ENCODE results near the gene EPN2.
"Not testable (repeated sequence)": the region's sequence is repeated elsewhere in the genome, so short reads cannot be mapped to it uniquely, and the experiment has no call there.

Gene EPN2

GRCh38 chr17:19269641-19270040 lies 32.5 kb downstream of the EPN2 start:
- no peak for DNase-seq

DNA sequence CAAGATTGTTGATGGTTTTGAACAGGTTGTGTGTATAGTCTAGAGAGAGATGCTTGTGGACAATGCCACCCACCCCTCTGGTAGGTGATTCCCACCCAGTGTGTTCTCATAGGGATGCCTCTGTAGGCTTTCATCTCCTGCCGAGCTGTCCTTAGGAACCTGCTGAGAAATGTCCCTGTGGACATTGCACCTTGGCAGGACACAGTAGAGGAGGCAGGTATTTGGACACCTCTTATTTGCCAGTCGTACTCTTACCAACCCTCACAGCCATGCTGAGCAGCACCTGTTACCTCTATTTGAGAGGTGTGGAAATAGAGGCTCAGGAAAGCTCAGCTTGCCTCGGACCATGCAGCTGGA lies 33.2 kb downstream of the EPN2 start:
- DNase-seq = no peak

DNA sequence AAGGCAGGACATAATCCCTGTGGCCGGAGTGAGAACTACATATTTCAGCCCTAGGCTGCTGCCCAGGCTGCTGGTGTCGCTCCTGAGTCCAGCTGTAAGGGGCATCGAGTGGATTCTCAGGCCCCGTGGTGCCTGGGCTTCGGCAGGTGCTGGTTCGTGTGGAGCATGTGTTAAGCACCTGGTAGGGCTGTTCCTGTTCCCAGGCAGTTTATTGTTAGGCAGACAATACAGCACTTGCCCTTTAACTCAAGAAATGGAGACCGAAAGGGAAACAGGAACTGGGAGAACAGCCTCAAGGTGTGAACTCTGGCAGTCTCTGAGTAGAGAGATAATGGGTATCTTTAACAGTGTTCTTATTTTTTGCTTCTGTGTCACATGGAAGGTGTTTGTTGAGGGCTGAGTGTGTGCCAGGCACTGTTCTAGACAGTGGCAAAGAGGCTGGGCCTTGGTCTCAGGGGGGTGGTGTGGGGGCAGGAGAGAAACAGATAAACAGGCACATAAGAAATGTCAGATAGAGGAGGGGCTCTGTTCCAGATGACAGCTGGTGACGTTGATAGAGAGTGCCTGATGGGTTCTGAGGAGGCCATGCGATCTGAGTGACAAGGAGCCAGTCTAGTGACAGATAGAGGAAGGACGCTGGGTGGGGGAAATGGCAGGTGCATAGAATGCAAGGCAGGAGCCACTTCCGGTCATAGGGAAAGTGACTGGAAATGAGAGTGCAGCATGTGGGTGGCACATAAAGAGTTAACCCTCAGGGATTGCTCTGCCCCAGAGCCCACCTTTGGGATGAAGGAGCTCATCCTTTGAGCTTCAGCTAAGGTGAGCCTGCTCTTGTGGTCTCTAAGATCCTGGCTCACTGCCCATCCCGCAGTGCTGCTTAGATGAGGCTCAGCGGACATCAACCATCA lies 33.8 kb downstream of the EPN2 start:
- no peak for DNase-seq

DNA sequence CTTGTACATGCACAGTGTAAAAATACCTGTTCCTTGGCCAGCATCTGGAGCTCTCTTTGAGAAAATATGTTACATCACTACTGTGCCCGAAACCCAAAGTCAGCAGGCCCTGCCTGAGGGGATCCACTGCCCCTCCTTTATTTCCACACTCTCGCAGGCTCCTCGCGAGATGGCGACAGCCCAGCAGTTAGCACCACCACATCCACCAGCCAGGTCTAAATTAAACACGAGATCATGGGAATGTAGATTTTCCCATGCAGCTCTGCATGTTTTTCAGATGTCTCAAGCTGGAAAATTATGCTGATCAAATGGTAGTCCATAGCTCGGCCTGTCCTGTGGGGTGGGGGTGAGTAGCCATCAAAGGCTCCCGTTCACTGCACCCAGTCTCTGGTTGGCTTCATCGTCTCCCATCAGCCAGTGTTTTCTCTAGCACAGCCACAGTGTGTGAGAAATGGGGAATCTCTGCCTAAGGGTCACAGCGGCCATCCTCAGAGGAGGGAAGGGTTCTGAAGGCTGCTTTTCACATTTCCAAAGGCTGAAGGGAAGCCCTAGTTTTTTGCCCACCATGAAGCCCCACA lies 34.7 kb downstream of the EPN2 start:
- no peak for DNase-seq

GRCh38 chr17:19273731-19274130 lies 36.6 kb downstream of the EPN2 start:
- DNase-seq = no peak

DNA sequence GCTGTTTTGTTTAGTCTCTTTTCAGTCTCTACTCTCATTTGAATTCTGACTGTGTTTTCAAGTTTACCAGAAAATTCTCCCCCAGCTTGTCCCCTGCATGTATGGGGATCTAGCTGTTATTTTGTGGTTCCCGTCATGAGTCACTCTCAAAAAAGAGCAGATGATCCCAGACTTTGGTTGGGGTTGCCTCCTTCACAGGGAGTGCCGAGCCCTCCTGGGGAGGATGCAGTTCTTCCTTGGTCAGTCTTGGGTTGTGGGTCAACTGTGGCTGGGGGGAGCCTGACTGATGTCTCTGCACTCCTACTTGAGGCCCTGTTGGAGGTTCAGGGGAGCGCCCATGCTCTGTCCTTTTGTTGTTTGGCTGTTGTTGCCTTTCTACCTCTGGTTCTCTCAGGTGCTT lies 37.7 kb downstream of the EPN2 start:
- DNase-seq = no peak

- no peak for DNase-seq
These were observed 38.4 kb downstream of the EPN2 start for GRCh38 chr17:19275457-19276127.

- DNase-seq = not testable (repeated sequence)
These were observed 41.1 kb downstream of the EPN2 start for GRCh38 chr17:19278284-19278683.

DNA sequence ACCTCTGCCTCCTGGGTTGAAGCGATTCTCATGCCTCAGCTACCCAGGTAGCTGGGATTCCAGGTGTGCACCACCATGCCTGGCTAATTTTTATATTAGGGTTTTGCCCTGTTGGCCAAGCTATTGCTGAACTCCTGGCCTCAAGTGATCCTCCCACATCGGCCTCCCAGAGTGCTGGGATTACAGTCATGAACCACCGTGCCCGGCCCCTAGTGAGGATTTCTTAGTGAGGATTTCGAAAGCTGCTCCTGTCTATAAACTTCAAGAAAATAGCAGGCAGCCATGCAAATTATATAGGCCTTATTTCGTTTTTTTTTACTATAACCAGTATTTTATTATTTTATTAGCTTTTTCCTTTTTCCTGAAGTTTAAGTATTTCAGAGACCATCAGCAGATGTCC lies 41.6 kb downstream of the EPN2 start:
- DNase-seq = no peak

DNA sequence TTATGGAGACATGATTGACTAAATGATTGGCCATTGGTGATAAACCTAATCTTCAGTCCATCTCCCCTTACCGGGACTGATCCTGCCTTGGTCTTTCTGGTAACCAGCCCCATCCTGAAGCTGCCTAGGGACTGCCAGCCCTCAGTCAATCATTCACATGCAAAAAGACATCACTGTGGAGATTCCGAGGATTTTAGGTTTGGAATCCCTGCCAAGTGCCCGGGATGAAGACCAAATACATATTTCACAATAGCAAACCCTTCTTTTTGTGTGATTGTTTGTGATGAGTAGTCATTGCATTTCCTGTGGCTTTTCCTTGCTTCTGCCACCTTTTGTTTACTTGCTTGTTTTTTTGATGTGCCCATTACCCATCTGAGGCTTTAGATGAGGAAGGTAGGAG lies 44.0 kb downstream of the EPN2 start:
- no peak for DNase-seq

- no peak for DNase-seq
These were observed 47.1 kb downstream of the EPN2 start for GRCh38 chr17:19284005-19284959.

DNA sequence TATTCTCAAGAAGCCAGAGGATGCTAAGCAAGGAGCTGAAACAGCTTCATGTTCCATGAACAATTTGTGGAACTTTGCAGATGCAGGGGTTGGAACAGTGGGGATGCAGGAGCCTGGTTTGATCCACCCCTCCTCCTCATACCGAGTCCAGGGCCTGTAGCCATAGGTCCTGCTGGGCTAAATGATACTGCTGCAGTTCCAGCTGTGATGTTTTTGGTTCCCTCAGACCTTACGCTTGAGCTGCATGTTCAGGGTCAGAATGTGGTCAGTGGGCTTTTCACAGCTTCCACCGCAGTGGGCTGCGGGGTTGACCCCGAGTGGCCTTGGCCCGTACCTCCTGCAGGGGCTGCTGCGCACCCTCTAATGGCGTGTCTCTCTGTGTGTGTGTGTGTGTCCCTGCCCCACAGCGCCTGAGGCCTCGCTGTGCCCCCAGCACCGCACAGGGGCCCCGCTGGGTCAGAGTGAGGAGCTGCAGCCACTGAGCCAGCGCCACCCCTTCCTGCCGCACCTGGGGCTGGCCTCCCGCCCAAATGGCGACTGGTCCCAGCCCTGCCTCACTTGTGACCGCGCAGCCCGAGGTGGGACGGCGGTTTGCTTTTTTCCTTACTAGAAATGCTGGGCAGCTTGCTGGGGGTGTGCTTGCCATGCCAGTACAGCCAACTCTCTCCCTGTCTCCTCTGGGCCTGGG lies 48.2 kb downstream of the EPN2 start:
- DNase-seq = no peak

DNA sequence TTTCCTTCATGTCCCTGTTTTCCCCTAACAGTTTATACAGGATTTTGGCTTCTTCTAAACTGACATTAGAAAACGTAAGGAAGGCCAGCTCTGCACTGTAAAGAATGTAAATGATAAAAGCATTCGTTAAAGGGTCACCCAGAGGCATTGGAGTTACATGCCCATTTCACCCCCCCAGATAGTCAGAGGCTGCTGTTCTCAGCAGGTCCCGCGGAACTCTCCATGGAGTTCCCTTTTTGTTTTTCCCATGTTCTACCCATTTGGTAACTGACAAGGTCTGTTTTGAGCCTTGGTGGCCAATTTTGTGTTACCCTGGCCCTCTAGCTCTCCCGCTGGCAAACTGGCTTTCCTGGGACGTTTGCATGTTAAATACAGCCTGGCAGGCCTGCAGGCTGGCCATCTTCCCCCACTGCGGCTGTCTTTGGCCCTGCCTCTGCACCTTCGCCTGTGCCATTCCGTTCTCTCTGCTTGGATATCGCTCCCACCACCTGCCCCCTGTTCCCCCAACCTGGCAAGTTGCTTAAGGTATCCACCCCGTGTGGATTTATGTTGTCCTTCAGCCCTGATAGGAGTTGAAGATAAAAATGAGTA lies 49.7 kb downstream of the EPN2 start:
- no peak for DNase-seq

DNA sequence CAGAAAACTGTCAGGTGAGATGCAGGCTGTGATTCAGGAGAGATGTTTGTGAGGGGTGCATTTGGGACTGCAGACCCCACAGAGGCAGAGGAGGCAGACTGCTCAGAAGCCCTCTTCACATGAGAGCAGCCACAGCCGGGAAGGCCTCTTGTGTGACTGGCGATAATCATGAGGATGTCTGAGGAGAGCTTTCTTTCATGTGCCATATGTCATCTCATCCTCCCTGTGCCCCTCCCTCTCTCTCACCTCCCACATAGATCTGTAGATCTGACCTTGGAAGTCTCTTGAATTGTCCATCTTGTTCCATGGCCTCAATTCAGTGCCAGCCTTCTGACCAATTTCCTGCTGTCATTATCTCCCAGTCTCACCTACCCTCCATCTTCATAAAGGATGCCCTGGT lies 50.5 kb downstream of the EPN2 start:
- DNase-seq = no peak

DNA sequence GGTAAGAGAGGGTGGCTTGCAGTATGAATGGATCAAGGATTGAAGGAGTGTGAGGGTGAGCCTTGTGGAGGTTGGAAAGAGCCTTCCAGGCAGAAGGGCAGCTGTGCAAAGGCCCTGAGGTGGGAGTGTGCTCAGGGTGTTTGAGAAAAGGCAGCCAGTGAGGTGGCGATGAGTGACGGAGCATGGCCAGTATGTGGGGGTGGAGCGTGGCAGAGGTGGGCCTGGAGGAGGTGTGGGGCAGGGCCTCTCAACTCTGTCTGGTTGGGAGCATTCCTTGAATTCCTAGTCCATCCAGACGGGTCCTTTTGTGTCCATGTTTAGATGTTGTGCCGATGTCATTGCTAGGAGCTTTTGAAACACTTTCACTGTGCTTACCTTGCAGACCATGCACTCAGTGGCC lies 51.3 kb downstream of the EPN2 start:
- no peak for DNase-seq

DNA sequence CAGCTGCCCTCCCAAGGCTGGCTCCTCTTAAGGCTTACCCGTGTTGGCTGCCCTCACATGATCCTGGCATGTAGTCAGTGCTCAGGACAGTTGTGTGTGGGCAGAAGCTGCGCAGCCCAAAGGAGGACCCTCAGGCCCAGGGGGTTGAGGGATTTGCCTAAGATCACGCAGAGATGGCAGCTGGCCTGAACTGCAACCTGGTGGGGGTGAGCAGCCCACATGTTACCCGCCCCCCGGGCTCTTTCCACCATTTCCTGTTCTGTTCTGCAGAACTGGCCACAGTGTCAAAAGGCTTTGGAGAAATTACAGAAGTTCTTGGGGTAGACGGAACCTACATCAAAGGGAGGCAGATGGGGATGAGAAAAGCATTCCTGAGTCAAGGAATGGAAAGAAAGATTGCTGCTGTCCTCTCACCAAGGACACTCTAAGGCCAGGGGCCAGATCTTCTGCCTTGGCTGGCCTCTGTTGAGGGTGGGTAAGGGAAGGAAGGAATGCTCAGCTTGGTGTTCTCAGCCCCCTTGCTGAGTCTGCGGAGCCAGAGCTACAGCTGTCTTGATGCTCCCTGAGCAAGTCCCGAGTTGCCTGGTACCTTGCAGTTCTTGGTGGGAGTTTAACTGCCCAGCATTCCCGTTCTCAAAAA lies 53.0 kb downstream of the EPN2 start:
- DNase-seq = no peak

DNA sequence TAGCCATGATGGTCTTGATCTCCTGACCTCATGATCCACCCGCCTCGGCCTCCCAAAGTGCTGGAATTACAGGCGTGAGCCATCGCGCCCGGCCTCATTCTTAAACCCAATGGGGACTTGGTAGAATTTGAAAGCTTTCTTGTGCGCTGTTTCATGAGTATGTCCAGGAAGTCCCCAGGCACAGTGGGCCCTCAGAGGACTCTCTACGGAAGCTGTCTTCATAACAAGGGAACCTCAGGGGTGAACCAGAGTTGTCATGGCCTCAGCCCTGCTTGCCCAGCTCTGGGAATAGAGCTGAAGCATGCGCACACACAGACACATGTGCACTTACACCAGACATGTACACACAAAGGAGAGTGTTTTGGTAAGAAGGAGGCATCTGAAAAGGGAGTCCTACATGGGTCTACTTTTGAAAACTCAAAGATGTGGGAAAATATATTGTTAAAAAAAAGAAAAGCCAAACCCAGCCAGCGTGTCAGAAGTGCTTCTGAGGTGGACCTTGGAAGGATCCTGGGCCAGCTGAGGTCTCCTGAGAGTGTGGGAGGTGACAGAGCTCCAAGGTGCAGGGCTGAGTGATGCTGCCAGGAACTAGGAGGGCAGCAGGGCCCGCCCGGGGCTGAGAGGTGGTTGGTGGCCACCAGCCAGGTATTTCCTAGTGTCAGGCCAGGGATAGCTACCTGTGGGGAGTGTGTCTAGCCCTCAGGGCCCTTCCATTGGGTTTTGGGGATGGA lies 54.6 kb downstream of the EPN2 start:
- no peak for DNase-seq

DNA sequence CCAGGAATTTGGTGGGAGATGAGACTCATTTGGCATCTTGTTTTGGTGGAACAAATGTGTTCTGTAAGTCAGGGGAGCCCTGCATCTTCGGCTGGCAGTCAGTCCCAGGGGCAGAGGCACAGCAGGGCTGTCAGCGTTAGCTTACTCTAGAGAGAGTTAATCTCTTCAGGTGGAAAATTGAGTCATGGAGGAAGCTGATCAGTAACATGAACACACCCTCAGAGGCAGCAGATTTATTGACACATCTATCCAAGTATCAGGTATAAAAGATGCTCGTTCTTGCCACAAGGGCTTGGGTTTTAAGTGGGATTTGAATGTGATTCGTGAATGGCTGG lies 55.2 kb downstream of the EPN2 start:
- no peak for DNase-seq

DNA sequence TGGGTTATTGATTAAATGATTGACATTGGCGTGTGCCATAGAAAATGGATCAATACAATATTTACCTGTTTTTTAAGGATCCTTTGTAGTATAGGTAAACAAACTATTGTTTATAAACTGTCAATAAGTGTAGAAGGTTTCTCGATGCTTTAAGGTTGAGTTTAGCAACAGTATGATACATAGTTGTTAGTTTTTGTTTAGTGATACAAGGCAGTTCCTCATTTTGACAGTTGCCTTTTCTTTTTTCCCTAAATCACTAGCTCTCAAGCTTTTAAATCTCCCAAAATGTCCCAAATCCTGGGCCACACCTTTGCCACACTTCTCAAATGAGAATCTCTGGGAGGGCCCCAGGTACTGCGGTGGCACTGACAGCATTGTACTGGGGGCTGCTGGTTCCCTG lies 57.3 kb downstream of the EPN2 start:
- DNase-seq = no peak

DNA sequence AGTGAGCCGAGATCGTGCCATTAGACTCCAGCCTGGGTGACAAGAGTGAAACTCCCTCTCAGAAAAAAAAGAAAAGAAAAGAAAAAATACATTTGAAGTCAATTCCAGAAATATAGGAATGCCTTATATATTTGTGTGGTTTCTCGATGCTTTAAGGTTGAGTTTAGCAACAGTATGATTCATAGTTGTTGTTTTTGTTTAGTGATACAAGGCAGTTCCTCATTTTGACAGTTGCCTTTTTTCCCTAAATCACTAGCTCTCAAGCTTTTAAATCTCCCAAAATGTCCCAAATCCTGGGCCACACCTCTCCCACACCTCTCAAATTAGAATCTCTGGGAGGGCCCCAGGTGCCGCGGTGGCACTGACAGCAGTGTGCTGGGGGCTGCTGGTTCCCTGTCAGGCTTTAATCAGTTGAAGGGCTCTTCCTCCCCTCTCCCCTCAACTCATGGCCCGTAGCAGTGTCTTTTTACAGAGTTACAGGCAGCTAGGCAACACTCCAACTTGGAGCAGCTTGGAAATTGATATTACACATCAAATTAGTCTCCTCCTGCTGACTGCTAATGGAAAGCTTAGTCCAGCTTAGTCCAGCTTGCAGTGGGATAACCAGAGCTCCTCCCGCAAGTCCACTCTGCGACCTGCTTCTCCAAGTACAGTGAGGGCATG lies 58.4 kb downstream of the EPN2 start:
- DNase-seq = no peak

Data from DMS153 (cell line).